GM19023 (cell line): ENCODE results near the gene DCANP1.

Source experiments
- ATAC-seq: cut with Tn5 transposase; IDR thresholded peaks from one replicate; pipeline ENCODE4 v1.9.1; 2021; ENCODE audit warnings: mild to moderate bottlenecking, moderate library complexity; ENCODE audit not compliant: unreplicated experiment

DCANP1 gene

DNA sequence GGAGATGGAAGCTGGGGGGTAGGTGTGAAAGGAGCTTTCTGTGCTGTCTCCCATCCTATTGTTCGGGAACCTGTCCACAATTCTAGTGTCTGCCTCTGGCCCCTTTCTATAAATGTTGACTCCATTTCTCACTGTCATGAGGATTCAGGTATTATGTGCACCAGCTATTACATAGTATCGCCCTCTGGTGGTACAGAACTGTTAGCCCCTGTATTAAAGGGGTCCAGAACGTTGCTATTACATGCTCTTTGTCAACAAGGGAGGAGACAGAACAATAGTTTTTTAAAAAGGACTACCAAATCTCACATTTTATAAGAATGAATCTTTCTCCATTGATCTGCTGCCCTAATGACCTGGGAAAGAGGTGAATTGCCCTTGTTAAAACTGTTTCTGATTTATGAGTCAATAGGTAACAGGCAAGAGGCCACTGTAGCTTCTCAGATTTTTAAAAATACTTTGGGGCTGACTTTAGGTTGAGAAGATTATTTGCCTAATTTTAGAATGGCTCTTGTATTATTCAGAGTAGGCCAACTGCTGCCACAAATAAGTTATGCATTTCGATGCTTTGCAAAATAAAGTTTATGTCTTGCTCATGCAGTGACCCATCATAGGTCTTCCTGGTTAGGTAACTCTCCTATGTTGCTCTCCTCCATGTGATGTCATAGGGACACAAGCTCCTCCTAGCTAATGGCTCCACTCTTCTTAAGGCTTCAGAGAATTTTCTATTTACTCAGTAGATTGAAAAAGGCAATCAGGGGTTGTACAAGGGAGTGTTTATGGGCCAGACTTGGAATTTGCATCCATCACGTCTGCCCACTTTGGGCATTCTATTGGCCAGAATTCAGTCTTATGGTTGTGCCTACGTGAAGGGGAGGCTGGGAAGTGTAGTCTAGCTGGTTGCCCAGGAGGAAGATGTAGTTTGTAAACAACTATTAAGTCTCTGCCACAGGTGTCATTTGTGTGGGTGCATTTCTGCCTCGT, 20.8 kb downstream of the DCANP1 start:
- peak; percentile 78 for ATAC-seq

DNA sequence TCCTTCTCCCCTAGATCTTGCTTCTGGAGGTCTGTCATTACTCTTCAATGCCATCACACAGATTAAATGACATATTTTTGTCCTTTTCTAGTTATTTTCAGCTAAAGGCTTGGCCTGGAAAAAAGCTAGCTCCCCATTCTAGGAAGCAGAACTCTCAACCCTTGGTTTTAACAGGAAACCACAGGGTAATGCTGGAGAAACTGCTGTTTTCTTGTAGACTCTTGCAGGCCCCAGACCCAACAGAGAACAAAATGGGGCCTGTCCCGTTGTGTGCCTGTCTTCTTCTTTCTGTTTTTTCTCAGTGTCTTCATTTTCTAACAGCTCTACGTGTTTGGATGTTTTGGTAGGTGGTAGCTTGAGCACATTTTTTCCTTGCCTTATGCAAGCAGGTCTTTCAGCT, 21.5 kb downstream of the DCANP1 start:
- no peak for ATAC-seq

DNA sequence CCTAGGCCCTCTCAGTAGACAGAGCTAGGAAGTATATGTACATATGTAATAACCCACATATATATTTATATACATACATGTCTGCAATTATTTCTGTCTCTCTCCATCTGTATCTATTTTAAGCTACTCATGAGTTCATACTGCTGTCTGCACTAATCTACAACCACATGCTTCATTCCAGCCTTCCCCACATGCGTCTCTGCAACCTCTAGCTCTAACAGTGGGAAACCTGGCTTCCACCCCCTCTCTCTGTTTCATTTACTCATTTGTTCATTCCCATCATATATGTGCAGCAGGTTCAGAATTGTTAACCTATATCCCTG, 23.3 kb downstream of the DCANP1 start:
- ATAC-seq, result no peak

DNA sequence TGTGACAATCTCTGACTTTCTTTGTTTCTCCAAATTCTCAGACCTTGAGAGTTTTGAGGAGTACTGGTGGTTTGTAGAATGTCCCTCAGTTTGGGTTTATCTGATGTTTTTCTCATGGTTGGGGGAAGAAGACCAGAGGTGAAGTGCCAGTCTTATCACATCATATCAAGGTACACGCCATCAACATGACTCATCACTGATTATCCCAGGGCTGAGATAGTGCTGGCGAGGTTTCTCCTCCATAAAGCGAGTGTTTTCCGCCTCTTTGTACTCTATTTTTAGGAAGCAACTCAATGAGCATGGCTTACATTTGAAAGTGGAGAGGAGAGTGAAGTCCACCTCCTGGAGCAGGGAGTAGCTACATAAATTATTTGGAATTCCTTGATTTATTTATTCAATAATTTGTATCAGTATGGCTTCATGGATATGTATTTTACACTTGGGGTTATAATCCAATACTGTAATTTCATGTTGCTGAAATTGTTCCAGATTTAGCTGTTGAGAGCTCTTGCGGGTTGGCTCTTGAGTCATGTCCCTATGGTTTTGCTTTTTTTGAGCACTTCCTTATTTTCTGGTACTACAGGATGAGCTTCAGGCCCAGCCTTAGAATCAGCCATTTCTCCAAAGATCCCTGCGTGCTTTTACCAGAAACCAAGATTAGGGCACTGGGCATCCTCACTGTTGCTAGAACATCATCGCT, 23.9 kb downstream of the DCANP1 start:
- ATAC-seq, result no peak

DNA sequence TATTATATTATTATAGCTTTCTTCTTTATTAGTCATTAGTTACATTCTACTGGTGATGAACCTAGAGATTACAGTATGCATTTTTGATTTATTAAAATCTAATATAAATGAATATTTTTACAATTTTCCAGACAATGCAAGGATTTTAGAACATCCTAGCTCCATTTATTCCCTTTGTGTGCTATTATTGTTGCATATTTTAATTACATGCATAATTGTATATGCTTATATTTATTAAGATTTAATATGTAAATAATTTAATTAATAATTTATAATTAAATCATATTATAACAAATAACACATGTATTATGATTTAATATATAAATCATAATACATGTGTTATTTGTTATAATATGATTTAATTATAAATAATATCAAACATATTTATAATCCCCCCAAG, 24.7 kb downstream of the DCANP1 start:
- ATAC-seq, result no peak

DNA sequence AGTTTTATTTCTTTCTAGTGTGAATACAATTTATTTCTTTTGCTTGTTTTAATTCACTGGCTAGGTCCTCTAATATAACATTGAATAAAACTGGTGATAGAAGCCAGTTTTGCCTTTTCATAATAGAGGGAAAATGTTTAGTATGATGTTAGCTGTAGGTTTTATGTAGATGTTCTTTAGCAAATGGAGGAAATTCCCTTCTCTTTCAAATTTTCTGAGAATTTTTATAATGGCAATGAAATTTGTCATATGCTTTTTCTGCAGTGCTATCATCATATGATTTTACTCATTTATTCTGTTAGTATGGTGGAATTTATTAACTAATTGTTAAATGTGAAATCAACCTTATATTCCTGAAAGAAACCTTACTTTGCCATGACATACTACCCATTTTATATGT, 30.1 kb downstream of the DCANP1 start:
- ATAC-seq, result no peak

DNA sequence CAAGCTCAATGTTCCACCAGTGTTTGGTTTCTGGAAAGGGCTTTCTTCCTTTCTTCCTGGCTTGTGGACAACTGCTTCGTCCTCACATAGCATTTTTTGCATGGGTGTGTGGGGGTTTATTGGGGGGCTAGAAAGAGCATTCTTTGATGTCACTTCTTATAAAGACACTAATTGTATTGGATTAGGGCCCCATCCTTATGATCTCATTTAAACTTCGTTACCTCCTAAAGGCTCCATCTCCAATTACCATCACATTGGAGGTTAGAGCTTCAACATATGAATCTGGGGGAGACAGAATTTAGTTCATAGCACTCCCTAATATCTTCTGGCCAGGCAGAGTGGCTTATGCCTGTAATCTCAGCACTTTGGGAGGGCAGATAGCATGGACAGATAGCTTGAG, 42.1 kb downstream of the DCANP1 start:
- no peak for ATAC-seq

DNA sequence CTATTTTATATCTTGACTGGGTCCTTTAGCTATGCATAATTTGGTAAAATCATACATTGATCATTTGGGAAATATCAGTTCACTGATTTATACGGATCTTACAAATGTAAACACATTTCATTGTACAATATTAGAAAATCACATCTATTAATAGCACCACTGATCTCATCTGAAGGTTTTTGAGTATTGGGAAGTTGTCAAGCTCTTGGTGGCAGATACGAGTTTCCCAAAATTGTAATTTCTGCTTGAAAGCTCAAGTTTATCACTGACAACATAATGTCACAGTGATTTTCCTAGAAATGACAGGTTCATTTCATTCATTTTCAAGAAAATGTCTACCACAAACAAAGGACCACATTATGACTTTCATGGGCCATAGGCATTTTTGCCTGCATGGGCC, 45.1 kb downstream of the DCANP1 start:
- no peak for ATAC-seq

DNA sequence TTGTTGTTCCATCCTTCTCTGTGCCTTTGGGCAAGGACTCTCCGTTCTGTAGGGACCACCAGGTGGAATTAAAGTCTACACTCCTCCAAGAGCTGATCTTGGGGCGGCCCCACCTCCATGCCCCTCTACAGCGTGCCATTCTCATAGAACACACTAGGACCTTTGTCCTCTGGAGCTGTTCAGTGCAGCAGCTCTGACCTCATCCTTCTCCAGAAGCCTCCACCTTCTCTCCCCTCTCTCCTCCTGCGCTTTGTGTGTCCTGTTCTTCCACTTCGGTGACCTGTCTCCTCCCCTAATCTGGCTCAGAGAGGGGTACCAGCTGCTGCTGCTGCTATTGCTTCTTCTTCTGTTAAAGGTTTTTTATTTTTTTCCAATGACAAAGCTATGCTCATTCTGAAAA, 46.3 kb downstream of the DCANP1 start:
- no peak for ATAC-seq

DNA sequence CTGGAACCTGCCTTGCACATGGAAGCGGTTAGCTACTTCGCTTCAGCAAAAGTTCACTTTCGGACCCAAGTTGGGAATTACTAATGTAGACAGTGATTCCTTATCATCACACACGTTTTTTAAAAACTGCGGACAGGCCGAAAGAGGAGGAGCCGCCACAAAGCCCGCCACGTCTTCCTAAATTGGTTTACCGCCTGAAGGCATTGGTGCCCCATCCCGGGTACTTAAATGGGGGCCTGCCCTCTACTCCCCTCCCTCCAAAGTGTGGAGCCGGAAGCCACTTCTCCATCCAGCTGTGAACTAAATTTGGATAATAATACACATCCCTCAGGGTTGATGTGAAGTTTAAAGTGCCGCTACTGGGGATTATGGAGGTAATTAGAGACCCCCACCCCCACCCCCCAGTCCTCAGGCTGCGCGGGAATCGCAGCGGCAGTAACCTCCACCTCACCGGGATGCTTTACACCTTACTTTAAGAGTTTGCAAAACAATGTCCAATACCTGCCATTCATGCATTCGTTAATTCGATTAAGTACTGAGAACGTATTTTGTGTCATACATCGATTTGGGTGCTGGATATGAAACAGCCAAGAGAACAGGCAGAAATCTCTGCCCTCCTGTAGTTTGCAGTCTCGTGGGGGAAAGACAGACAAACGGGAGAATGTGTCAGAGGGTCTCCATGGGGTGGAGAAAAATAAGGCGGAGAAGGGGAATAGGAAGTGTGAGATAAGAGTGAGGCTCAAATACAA, 47.2 kb downstream of the DCANP1 start:
- no peak for ATAC-seq

DNA sequence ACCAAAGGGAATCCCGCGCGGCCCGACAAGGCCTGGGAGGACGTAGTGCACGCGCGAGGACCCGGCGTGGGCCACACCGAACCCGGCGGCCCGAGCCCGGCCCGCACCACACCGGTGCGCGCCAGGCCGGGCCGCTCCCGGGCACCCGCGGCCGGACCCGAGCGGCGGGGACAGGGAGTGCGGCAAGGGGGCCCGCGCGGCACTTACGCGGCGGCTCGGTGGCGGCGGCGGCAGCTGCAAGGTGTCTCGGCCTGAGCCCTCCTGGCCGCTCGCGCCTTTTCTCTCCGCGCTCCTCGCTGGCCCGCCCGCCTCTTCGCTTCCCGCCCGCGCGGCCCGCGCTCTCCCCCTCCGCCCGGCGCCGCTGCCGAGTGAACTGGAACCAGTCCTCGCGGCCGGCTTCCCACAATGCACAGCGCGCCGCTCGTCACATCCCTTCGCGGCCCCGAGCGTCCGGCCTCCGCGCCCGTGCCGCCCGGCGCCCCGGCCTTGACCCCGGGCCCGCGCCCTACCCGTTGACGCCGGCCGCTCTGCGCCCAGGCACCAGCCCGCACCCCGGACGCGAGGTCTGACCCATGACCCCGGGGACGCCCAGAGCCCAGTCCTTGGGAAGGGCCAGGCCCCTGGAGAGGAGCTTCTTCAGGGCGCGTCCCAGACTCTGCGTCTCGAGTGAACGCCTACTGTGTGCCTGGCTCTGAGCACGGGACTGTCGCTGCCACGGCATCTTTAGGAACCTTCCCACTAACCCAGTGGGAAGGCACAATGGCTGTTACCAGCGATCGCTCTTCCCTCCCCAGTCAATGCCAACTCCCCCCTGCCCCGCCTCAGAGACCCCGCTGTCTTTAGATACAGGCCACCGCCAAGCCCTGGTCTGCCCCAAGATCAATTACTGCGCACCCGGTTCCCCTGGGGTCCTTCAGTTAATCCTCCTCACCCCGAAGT, 48.0 kb downstream of the DCANP1 start, which contains the start of gene MACROH2A1:
Gene MACROH2A1, minus strand, starts transcription at position 377 of the 939 bp plus-strand sequence. CDS start 10,138 bp downstream, outside the sequence.
- ATAC-seq, result peak; percentile 89

DNA sequence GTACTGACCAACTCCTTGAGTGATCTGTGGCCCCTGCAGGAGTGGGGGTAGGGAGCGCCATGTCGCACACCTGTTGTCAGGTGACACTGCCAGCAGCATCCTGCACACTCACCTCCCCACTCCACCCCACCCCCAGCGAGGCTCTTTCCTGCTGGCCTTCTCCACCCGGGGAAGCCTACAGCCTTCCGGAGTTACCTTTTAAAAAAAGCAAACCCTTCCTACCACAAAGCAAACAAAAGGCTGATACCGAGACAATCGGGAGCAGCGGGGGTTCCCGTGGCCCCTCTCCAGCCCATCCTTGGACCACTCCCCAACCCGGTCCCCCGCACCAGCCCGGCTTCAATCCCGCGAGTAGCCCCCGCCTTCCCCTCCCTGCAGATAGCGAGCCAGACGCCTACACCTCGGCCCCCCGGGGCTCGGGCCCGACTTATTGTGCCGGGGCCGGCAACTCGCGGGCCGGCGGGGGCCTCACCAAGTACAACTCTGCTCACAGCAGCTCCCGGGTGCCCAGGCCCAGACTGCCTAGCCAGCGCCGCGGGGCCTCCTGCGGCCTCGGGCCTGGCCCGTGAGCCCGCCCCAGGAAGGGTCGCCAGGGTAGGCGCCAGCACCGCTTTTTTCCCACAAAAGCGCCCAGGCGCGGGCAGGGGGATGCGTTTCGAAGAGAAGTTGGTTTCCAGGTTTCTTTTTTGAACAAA, 48.8 kb downstream of the DCANP1 start:
- ATAC-seq, result peak; percentile 35

DNA sequence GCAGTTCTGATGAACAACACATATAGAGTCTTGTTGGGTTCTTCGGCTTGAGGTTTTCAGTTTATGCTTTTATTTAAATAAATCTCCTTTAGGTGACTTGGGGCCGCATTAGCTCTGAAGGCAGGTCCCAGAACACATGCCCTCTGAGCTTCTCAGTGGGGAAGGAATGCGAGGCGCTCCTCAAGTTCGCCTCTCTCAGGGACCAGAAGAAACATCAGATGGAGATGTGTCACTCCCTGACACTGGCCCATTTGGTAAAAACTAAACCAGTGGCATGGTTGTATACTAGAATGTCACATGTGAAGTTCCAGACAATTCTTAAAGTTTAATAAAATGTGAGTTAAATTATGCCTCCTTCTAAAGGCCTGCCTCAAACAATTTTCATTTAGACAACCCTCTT, 50.1 kb downstream of the DCANP1 start:
- no peak for ATAC-seq

DNA sequence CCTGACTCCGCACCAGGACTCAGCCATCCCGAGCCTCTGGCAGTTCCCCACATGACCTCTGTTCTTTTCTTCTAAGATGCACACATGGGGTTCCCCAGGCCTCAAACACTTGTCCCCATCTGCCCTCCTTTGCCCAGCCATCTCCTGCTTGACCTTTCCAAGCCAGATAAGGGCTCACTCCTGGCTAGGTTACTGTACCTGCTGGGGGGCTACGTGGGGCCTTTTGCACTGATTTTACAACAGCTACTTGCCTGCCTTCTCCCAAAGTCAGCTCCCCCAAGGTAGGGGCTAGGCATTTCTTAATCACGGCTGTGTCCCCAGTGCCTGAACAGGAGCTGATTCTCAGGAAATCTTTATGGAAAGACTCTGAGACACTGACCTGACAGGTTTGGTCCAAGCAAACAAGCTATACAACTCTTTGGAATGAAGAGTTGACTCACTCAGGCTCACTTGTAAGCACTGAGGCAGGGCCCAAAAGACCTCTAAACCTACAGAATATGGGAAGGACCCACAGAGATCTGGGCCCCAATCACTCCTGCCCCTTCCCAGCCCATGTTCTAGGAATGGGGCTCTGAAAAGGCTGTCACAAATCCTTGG, 50.6 kb downstream of the DCANP1 start:
- ATAC-seq, result no peak

DNA sequence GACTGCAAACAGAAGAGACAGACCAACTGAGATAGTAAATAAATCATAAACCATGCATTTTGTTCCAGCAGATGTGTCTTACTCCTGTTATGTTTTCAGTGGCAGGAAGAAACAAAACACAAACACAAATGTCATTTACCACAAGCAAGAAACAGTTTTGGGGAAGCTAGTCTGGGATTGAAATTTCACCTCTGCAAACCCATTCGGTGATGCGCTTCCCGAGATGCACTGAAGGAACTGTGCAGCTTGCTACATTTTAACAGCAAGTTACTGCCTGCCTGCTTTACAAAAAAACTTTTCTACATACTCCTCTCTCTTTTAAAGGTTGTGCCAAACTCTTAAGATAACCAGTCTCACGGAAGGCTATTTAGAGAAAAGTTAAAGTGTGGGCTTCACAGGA, 51.3 kb downstream of the DCANP1 start:
- no peak for ATAC-seq

DNA sequence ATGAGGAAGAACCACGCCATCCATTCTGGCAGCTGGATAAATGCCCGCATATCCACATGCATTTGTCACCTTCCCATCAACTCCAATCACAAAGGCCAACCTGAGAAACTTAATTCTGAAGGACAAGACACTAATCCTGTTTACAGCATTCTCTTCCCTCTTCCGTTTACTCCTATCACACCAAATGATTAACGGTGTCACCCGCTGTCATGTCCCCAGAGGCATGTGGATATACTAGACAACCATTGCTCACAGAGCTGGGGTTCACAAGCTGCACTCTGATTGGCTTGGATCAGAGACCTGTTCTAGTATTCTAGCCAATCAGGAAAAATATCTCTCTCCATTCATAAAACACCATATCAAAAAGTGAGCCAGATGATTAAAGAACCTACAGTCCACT, 51.7 kb downstream of the DCANP1 start:
- no peak for ATAC-seq
